Amniotic epithelial cell (primary cell): ENCODE results near the gene HS6ST3.

ENCODE experiments used
- DNase-seq: peaks from one replicate; pipeline ENCODE4 v3.0.0-alpha.2; 2010; ENCODE audit warnings: low read depth

HS6ST3 gene

GRCh38 chr13:96661612-96662011 is 571.7 kb downstream of the HS6ST3 start:
- DNase-seq = no peak

DNA sequence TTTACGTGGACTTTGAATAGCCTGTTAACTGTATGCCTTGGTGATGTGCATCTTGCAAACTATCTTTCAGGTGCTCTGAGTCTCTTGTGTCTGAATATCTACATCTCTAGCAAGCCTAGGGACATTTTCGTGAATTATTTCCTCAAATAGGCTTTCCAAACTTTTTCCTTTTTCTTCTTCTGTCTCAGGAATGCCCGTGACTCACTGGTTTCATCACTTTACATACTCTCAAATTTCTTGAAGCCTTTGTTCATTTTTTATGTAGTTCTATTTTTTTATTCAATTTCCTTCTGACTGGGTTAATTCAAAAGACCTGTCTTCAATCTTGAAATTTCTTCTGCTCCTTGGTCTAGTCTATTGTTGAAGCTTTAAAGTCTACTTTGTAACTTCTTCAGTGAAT is 572.1 kb downstream of the HS6ST3 start:
- peak; percentile 21 for DNase-seq

DNA sequence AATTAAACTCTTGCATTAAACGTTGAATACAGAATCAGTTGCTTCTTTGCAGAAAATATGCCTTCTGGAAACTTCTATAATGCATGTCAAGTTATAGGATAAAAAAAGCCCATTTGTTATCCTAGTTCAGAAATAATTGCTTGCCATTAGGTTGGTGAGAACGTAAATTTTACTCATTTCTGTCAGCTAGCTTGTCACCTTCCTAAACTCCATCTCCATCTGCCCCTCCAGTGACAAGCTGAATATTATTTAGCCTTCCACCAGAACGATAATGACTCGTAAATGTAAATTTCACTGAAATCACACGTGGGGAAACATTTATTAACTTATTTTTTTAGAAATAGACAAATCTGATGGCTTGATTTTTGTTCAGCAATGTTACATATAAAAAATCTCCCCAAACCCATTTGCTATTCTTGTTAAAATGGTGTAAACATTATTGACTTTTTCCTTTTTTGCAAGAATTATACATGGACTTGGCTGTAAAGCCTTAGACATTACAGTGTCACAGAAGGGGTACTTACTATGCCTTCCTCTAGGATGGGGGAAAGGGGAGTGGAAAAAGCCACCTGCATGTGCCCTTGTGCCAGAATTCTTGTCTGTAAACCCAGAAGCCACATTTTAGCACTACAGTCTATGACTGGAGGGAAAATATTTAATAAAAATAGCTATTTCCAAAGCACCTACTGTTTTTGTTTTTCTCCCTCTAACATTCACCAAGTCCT is 577.5 kb downstream of the HS6ST3 start:
- DNase-seq = no peak

GRCh38 chr13:96671073-96671472 is 581.2 kb downstream of the HS6ST3 start:
- no peak for DNase-seq

- DNase-seq = no peak
Observed at GRCh38 chr13:96672016-96672415, 582.1 kb downstream of the HS6ST3 start.

DNA sequence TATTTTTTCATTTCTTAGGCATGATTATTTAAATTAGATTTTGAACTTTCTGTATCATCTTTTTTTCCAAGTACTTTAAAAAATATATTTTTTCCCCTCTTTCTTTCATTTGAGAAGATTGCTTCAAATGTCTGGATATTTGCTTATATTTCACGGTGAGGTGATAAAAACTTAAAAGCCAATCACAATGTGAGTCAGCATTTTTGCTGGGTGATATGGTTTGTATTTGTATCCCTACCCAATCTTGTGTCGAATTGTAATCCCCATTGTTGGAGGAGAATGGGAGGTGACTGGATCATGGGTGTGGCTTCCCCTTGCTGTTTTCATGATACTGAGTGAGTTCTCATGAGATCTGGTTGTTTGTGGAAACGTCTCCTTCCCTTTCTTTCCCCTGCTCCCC is 583.9 kb downstream of the HS6ST3 start:
- no peak for DNase-seq

GRCh38 chr13:96677029-96677428 is 587.1 kb downstream of the HS6ST3 start:
- DNase-seq = no peak

- no peak for DNase-seq
Observed at GRCh38 chr13:96678801-96679200, 588.9 kb downstream of the HS6ST3 start.

- no peak for DNase-seq
Observed at GRCh38 chr13:96680898-96681297, 591.0 kb downstream of the HS6ST3 start.

- no peak for DNase-seq
Observed at GRCh38 chr13:96681766-96682165, 591.9 kb downstream of the HS6ST3 start.

GRCh38 chr13:96684469-96684868 is 594.6 kb downstream of the HS6ST3 start:
- no peak for DNase-seq

DNA sequence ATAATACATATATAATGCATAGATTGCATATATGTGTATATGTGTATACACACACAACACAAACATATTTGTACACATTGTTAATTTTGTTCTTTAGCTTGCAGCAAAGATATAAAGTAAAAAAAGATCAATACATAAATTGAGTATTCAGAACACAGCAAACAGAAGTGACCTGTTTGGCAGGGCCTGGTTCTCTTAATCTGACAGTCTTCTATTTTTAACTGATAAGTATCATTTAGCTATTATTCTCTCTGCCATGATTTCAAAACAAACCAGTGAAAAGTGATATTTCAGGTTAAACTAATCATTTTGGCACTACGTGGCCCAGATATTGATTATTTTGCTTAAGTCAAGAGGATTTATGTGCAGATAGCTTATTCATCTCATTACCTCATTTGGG is 595.0 kb downstream of the HS6ST3 start:
- DNase-seq = no peak

DNA sequence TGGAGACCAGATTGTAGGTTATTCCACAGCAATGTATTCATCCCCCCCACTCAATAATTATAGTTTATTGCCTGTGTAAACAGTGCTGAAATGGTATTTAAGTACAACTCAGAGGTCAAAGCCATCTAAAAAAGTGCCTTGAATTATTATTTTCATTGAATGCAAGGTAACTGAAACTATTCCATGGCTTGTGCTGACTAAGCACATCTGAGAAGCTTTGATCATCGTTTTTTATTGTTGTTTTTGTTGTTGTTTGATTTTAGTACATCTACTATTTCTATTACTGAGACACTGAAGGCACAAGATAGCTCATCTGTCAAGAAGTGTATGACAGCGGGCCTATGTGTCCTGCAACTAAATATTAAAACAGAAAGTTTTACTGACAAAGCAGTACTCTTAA is 596.4 kb downstream of the HS6ST3 start:
- DNase-seq = no peak

DNA sequence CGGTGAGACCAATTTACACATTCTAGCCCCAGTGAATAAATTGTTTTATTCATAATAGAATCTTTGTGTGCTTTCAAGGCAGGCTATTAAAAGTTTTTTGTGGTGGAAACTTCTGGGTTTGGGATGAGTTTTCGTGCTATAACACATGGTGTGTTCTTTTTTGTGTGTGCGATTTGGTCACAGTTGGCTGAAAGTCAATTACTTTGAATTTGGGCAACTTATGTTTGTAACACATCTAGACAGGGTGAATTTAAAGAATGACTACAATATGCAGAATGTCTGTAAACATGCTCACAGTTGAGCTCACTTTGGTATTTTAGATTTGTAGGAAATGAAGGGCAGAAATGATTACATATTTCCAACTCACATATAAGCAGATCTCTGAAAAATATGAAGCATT is 597.3 kb downstream of the HS6ST3 start:
- no peak for DNase-seq

DNA sequence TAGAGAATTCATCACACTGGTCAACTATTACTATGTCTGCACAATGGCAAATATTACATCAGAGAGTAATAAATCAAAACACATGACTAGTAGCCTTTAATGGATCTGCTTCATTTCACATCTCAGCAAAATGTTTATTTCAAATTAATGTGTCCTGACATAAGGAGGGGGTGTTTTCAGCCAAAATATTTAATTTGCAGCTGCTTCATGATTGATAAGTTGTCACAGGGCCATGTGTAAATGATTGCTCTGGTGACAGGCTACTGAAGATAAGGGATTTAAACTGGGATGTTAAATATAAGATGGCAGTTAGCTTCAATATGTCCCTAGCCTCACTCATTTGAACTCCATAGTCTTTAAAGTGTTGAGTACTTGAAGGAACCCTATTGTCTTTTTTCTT is 601.1 kb downstream of the HS6ST3 start:
- no peak for DNase-seq

DNA sequence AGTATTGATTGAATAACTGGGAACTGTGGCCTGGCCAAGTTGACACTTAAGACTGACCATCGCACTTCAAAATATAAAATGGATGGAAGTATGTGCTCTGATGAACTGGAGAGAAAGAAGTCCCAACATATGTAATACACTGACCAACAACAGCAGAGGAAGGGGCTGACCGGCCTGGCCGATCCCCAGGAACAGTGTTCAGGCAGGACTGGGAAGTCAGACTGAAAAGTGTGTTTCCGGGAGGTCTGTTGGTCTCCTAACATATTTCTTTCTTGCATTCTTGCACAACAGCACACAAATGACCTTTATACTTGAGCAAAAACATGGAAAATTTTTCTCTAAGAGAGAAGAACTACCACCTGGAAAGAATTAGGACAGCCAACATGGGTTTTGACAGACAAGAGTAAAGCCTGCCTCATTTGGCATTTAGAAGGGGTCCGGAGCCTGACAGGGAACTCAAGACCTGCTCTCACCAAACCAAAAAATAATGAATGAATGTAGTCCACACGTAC is 606.5 kb downstream of the HS6ST3 start:
- peak; percentile 14 for DNase-seq

GRCh38 chr13:96700657-96701056 is 610.8 kb downstream of the HS6ST3 start:
- DNase-seq = peak; percentile 77

GRCh38 chr13:96707146-96707545 is 617.2 kb downstream of the HS6ST3 start:
- no peak for DNase-seq

DNA sequence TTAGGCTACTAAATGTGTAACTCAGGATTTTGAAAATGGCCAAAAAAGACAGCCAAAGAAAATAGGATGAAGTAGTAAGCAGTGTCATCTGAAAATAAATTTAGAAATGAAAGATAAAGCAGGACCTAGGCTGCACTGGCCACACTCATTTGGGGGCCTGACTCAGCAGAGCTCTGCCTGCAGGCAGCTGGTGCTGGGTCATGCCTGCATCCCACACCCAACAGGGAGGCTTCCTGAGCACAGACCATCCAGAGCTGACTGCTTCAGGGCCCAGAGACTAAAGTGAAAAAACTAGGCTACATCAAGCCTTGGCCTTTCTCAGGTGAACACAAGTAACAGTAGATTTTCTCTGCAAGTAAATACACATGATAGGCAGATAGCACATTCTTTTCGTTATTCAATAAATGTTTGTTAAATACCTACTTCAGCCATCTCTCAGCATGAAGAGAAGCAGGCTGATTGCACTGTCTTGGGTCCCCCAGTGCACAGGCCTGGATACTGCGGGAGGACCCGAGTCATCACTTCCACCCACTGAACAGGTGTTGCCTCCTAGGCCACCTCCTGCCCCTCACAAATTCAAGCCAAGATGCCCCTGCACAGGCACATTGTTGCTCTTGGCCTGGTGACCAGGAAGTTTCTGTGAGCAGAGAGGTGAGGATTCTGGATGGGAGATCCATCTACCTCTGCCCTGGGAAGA is 620.4 kb downstream of the HS6ST3 start:
- peak; percentile 9 for DNase-seq

DNA sequence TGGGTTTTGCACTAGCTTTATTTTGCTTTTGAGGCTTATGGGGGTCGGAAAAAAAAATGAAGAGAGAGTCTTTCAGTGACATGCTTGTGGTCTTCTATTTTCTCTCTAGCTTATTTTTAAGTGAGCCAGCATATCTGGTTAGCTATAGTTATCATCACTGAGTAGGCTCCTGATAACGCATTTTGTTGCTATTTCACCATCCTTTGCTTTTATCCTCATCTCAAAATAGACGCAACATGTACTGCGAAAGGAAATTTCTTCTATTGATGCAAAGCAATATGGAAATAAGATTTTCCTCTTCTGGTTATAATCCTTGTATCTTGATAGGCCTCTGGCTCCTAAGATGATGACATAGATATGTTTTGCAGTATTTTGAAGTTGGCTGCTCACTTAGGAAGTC is 630.5 kb downstream of the HS6ST3 start:
- DNase-seq = no peak

GRCh38 chr13:96726651-96727050 is 636.7 kb downstream of the HS6ST3 start:
- DNase-seq = peak; percentile 14

DNA sequence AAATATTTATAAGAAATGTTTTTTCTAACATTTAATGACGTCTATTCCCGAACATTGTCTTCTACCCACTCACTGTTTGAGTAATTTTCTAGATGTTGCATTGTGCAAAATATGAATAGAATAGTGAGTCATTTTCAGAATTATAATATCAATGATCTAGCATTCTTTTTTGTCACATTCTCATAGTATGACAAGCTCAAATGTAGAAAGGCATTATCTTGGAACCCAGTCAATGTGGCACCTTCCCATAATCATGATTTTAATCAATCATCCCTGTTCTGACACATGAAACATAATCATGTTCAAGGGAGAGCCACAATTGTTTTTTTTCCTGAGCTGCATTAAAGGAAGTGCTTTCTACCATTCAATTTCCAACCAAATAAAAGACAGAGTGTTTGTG is 638.6 kb downstream of the HS6ST3 start:
- DNase-seq = peak; percentile 29

- peak; percentile 42 for DNase-seq
Observed at GRCh38 chr13:96730676-96731075, 640.8 kb downstream of the HS6ST3 start.

GRCh38 chr13:96734499-96734898 is 644.6 kb downstream of the HS6ST3 start:
- no peak for DNase-seq
